ENCODE data around the gene GRAMD2B.

The GRAMD2B gene

GRCh38 chr5:126445502-126446174 lies 22.4 kb downstream of the GRAMD2B start:
- Histone ChIP-seq H3K79me2 (ENCODE audit: low read length) (no peaks in the 10 kb centered on the region), H3K36me3 (replicated peaks; ENCODE audit: insufficient read depth, low read length) (no peaks in the 10 kb centered on the region), H3K4me3 (ENCODE audit: low read length) (no peak overlapping the region), H2AFZ (ENCODE audit: low read length) (no peak overlapping the region), H3F3A (ENCODE audit: insufficient read depth, low read length) (peaks cover 30% of the 10 kb centered on the region), H3K4me2 (ENCODE audit: low read depth, low read length) (no peak overlapping the region), H3K4me1 (ENCODE audit: low read length) (peaks cover 46% of the 10 kb centered on the region), H3K9me3 (replicated peaks; ENCODE audit: insufficient read depth, low read length) (no peaks in the 10 kb centered on the region), H3K27ac (ENCODE audit: low read length) (no peak overlapping the region), H3K27me3 (replicated peaks; ENCODE audit: insufficient read depth, low read length) (no peaks in the 10 kb centered on the region), H3K9ac (ENCODE audit: low read length) (no peak overlapping the region), H3K9me2 (replicated peaks; ENCODE audit: insufficient read depth, low read length) (no peaks in the 10 kb centered on the region), H4K20me1 (ENCODE audit: insufficient read depth, low read length) (no peaks in the 10 kb centered on the region)
- TF ChIP-seq EZH2 (optimal IDR thresholded peaks at IDR 0.05; ENCODE audit: low read depth, low read length) (no peak), EZH2phosphoT487 (IDR thresholded peaks at IDR 0.05; ENCODE audit: low read length) (no peak)
- TF ChIP-seq, protein P1, sequence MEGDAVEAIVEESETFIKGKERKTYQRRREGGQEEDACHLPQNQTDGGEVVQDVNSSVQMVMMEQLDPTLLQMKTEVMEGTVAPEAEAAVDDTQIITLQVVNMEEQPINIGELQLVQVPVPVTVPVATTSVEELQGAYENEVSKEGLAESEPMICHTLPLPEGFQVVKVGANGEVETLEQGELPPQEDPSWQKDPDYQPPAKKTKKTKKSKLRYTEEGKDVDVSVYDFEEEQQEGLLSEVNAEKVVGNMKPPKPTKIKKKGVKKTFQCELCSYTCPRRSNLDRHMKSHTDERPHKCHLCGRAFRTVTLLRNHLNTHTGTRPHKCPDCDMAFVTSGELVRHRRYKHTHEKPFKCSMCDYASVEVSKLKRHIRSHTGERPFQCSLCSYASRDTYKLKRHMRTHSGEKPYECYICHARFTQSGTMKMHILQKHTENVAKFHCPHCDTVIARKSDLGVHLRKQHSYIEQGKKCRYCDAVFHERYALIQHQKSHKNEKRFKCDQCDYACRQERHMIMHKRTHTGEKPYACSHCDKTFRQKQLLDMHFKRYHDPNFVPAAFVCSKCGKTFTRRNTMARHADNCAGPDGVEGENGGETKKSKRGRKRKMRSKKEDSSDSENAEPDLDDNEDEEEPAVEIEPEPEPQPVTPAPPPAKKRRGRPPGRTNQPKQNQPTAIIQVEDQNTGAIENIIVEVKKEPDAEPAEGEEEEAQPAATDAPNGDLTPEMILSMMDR (IDR thresholded peaks at IDR 0.05; ENCODE audit: low read length): no peak
- DNase-seq: no peak

DNA sequence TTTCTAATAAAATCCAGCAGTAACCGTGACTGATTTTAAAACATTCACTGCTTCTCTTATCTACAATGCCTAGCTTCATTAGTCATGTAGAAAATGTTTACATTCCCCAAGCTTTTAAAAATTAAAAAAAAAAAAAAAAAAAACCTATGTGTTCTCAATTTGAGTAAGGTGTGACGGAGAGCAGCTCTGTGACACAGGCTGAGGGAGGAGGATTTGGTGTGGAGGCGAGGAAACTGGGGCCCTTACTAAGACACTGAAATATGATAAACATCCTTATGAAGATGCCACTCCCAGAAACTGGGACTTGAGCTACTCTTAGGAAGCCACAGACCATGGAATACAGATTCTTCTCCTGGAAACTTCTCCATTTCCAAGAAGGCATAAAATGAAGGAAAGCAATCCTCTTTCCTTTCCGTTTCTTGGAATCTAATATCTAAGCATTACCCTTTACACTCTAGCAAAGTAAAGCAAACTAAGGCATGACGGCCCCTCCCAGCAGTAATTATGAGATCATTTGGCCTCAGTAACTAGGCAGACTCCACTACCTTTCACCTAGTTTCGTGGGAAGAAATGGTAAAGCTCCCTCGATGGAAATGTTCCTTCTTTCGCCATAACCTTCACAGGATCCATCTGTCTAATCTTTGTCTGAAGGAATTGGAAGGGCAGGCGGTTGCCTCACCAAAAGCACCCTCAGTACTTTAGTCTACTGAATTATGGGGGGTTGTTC lies 23.5 kb downstream of the GRAMD2B start:
- Histone ChIP-seq H3F3A (ENCODE audit: insufficient read depth, low read length) (peaks cover 34% of the 10 kb centered on the region), H3K27me3 (replicated peaks; ENCODE audit: insufficient read depth, low read length) (no peaks in the 10 kb centered on the region), H3K9me3 (replicated peaks; ENCODE audit: insufficient read depth, low read length) (no peaks in the 10 kb centered on the region), H3K9me2 (replicated peaks; ENCODE audit: insufficient read depth, low read length) (no peaks in the 10 kb centered on the region), H3K36me3 (replicated peaks; ENCODE audit: insufficient read depth, low read length) (no peaks in the 10 kb centered on the region), H3K9ac (ENCODE audit: low read length) (no peak overlapping the region), H4K20me1 (ENCODE audit: insufficient read depth, low read length) (no peaks in the 10 kb centered on the region), H3K4me3 (ENCODE audit: low read length) (no peak overlapping the region), H3K27ac (ENCODE audit: low read length) (no peak overlapping the region), H3K4me2 (ENCODE audit: low read depth, low read length) (no peak overlapping the region), H3K4me1 (ENCODE audit: low read length) (peaks cover 46% of the 10 kb centered on the region), H2AFZ (ENCODE audit: low read length) (no peak overlapping the region), H3K79me2 (ENCODE audit: low read length) (peaks cover 4% of the 10 kb centered on the region; the same call in 1 of the 2 replicates)
- TF ChIP-seq EZH2 (optimal IDR thresholded peaks at IDR 0.05; ENCODE audit: low read depth, low read length) (no peak), EZH2phosphoT487 (IDR thresholded peaks at IDR 0.05; ENCODE audit: low read length) (no peak)
- TF ChIP-seq, protein P1 (IDR thresholded peaks at IDR 0.05; ENCODE audit: low read length): no peak
- DNase-seq: no peak

GRCh38 chr5:126448720-126449119 lies 25.5 kb downstream of the GRAMD2B start:
- Histone ChIP-seq H2AFZ (ENCODE audit: low read length) (no peak overlapping the region), H3F3A (ENCODE audit: insufficient read depth, low read length) (peaks cover 24% of the 10 kb centered on the region), H3K27me3 (replicated peaks; ENCODE audit: insufficient read depth, low read length) (no peaks in the 10 kb centered on the region), H3K36me3 (replicated peaks; ENCODE audit: insufficient read depth, low read length) (no peaks in the 10 kb centered on the region), H3K79me2 (ENCODE audit: low read length) (peaks cover 5% of the 10 kb centered on the region; the same call in 1 of the 2 replicates), H3K4me3 (ENCODE audit: low read length) (no peak overlapping the region), H3K9ac (ENCODE audit: low read length) (no peak overlapping the region), H3K4me2 (ENCODE audit: low read depth, low read length) (peak overlapping the region; percentile 89; the same call in 1 of the 2 replicates), H3K4me1 (ENCODE audit: low read length) (peaks cover 31% of the 10 kb centered on the region), H3K9me3 (replicated peaks; ENCODE audit: insufficient read depth, low read length) (no peaks in the 10 kb centered on the region), H3K27ac (ENCODE audit: low read length) (peak overlapping the region; percentile 98), H3K9me2 (replicated peaks; ENCODE audit: insufficient read depth, low read length) (no peaks in the 10 kb centered on the region), H4K20me1 (ENCODE audit: insufficient read depth, low read length) (no peaks in the 10 kb centered on the region)
- DNase-seq: peak; percentile 38
- TF ChIP-seq, protein P1 (IDR thresholded peaks at IDR 0.05; ENCODE audit: low read length): no peak
- no peak for TF ChIP-seq EZH2 (optimal IDR thresholded peaks at IDR 0.05; ENCODE audit: low read depth, low read length)
- TF ChIP-seq EZH2phosphoT487 (IDR thresholded peaks at IDR 0.05; ENCODE audit: low read length): no peak
